Skeletal muscle tissue (tissue), 4 donors: ENCODE results near the gene L3MBTL4. TPM values are rescaled to one million over a fixed set of nuclear protein-coding genes. Genes with fewer than 3 reads are reported as not detected.

Source experiments
- H3K27ac ChIP-seq: one replicate; pipeline ENCODE4 v1.7.0; 2013; ENCODE audit warnings: mild to moderate bottlenecking, low read depth, low read length, inconsistent platforms
- H3K27me3 ChIP-seq, 3 donors: one replicate each; pipeline ENCODE4 v1.7.0; 2013; ENCODE audit warnings: low read length in 3 of 3; ENCODE audit not compliant: control insufficient read depth in 3 of 3, insufficient read depth in 3 of 3
- H3K36me3 ChIP-seq, 3 donors: one replicate each; pipeline ENCODE4 v1.7.0; 2013; ENCODE audit warnings: low read length in 3 of 3; ENCODE audit not compliant: control insufficient read depth in 3 of 3, insufficient read depth in 3 of 3
- H3K4me1 ChIP-seq, 3 donors: one replicate each; pipeline ENCODE4 v1.7.0; 2013; ENCODE audit warnings: low read length in 3 of 3, mild to moderate bottlenecking in 3 of 3; ENCODE audit not compliant: control insufficient read depth in 3 of 3, insufficient read depth in 3 of 3
- H3K4me3 ChIP-seq, 3 donors: one replicate each; pipeline ENCODE4 v1.7.0; 2013; ENCODE audit warnings: low read length in 3 of 3
- H3K9ac ChIP-seq, 3 donors: one replicate each; pipeline ENCODE4 v1.7.0; 2013; ENCODE audit warnings: low read length in 3 of 3, mild to moderate bottlenecking in 3 of 3, moderate library complexity in 2 of 3, low read depth in 1 of 3
- H3K9me3 ChIP-seq, 3 donors: one replicate each; pipeline ENCODE4 v1.7.0; 2013; ENCODE audit warnings: low read length in 3 of 3; ENCODE audit not compliant: control insufficient read depth in 3 of 3
- total RNA-seq: library from RNA; depleted of rRNA; stranded (reverse); fragments of >200 nt; gene quantifications from one replicate; pipeline ENCODE4 v1.2.3, GENCODE V29; 2014
- donor health status: Osteomylitis.

L3MBTL4 gene
- total RNA-seq, 1 donor from 2014 or later, result 5.2 TPM

DNA sequence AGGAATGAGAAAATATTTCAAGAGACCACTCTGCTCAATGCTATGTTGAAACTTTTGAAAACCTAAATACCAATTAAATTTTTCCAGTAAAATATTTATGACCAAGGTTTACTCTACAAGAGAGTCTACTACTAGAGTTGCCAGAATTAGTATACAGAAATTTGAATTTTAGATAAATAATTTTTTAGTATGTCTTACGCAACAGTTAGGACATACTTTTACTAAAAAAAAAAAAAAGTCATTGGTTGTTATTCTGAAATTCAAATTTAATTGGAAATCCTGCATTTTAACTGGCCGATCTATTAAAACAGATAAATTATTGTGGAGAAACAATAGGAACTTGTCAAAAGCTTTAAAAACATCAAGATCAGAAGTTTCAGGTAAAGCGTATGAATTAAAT lies 470.3 kb downstream of the L3MBTL4 start:
- no peaks in the 10 kb centered on the region for H3K36me3 ChIP-seq
- H3K27me3 ChIP-seq, result peaks cover 0 to 6% (median 5%) of the 10 kb centered on the region in 3 donors
- H3K27ac ChIP-seq, result no peak overlapping the region
- H3K4me1 ChIP-seq, result peaks cover 0 to 3% (median 0%) of the 10 kb centered on the region in 3 donors
- H3K9ac ChIP-seq, result no peak overlapping the region
- no peaks in the 10 kb centered on the region for H3K9me3 ChIP-seq
- H3K4me3 ChIP-seq, result no peak overlapping the region

DNA sequence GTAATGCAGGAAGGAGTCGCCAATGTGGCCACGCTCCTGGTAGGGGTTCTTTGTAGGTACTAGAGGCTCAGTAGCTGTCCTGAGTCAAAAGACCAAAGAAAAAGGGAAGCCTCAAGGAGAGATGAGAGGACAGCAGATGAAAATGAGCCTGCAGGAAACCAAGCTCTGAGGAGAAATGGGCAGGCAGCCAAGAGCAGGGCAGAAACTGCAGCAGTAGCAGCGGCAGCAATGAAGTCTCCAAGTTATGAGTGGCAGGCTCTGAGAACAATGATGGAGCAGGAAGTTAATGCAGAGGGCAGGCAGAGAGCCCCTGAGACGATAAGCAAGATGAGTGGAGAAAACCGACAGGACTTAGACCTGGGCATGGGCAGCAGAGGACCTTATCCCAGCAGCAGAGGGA lies 471.2 kb downstream of the L3MBTL4 start:
- H3K27ac ChIP-seq, result no peak overlapping the region
- peaks cover 0 to 6% (median 5%) of the 10 kb centered on the region in 3 donors for H3K27me3 ChIP-seq
- H3K9ac ChIP-seq, result no peak overlapping the region
- no peaks in the 10 kb centered on the region for H3K9me3 ChIP-seq
- H3K4me3 ChIP-seq, result no peak overlapping the region
- H3K36me3 ChIP-seq, result no peaks in the 10 kb centered on the region
- peaks cover 0 to 3% (median 0%) of the 10 kb centered on the region in 3 donors for H3K4me1 ChIP-seq

DNA sequence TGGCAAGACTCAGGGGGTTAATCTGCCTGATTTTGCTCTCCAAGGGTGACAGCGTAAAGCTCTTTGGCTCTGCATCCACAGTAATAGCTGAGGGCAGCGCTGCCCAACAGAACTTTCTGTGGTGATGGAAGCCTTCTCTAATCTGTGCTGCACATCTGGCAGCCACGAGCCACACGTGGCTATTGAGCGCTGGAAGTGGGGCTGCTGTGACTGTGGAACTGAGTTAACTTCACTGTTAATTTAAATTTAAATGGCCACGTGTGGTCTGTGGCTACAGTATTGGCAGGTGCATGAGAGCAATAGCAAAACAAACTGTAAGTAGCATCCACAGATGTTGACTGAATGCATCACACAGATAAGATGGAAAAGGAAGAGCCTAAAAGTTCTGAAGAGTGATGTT lies 472.1 kb downstream of the L3MBTL4 start:
- no peak overlapping the region for H3K27ac ChIP-seq
- H3K9ac ChIP-seq, result no peak overlapping the region
- H3K36me3 ChIP-seq, result no peaks in the 10 kb centered on the region
- no peaks in the 10 kb centered on the region for H3K9me3 ChIP-seq
- peaks cover 0 to 8% (median 6%) of the 10 kb centered on the region in 3 donors for H3K27me3 ChIP-seq
- H3K4me3 ChIP-seq, result no peak overlapping the region
- peaks cover 0 to 3% (median 0%) of the 10 kb centered on the region in 3 donors for H3K4me1 ChIP-seq

DNA sequence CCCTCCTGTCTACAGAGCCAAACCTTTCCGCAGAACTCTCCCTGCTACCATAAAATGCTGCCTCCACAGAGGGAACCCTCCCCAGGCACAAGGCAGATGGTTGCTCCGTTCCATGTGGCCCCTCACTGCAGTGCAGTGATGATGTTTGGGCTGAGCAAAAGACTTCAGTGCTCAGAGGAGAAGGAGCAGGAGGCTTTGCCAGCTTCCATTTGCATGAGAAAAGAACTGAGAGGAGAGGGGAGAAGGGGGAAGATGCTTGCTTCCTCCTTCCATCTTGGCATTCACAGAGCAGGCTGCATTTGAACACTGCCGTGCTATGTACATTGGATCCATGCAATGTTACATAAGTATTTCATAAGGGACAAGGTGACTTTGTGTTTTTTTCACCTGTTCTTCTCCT lies 472.8 kb downstream of the L3MBTL4 start:
- no peak overlapping the region for H3K27ac ChIP-seq
- H3K9ac ChIP-seq, result no peak overlapping the region
- H3K4me3 ChIP-seq, result no peak overlapping the region

DNA sequence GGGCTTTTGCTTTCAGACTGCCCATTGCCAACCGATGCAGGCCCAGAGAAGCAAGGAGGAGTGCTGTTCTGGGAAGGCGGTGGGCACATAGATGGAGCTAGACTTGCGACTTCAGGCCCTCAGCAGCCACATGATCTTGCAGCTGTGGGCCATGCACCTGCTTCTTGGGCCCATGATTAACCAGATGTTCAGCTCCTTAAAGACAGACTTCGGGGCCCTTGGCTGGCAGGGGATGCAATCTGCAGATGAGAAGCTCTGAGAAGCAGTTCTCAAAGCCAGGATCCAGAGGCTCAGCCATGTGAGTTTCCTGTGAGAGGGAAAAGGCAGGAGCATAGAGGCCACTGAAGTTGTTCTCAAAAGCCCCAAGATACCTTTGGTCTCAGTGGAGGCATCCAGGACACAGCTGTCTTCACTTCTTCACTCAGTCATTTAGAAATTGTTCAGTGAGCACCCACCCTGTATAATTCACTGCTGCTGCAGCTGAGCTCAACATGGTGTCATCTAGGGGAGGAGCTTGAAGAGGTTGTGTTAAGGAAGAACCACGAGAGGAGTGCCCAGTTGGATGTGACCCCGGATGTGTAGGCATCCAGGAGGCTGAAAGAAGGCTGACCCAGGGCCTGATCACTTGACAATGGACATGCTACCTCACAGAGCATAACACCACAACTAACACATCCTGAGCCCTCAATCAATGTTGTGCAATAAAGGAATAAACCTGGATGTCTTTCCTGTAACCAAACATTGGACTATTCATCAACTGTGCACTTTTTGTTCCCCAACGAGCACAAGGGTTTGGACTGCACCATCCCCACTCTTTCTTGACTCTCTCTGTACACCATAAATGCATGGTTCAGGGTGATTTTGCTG lies 474.7 kb downstream of the L3MBTL4 start:
- H3K4me1 ChIP-seq, result no peaks in the 10 kb centered on the region
- no peaks in the 10 kb centered on the region for H3K9me3 ChIP-seq
- H3K4me3 ChIP-seq, result no peak overlapping the region
- H3K9ac ChIP-seq, result no peak overlapping the region
- H3K27ac ChIP-seq, result no peak overlapping the region
- H3K27me3 ChIP-seq, result peaks cover 0 to 8% (median 6%) of the 10 kb centered on the region in 3 donors
- H3K36me3 ChIP-seq, result no peaks in the 10 kb centered on the region

More for the DNA sequence above, 472.8 kb downstream of the L3MBTL4 start:
- H3K9me3 ChIP-seq, result no peaks in the 10 kb centered on the region
- H3K27me3 ChIP-seq, result peaks cover 0 to 8% (median 6%) of the 10 kb centered on the region in 3 donors
- H3K4me1 ChIP-seq, result no peaks in the 10 kb centered on the region
- H3K36me3 ChIP-seq, result no peaks in the 10 kb centered on the region

DNA sequence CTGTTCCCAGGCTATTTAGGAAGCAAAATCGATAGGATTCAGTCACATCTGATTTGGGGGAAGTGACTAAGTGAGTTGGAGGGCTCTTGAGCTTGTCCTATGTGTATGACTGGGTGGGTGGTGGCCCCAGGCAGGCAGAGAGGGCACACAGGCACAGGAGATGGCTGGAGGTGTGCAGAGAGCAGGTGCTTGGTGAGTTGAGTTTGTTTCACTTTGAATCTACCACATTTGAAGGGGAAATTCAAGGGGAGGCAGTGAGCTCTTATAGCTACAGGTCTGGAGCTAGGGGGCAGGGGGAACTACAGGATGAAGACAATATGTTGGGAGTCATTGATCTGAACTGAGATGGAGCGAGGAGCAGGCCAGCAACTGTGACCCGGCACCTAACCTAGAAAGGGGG lies 476.9 kb downstream of the L3MBTL4 start:
- no peak overlapping the region for H3K9ac ChIP-seq
- no peak overlapping the region for H3K4me3 ChIP-seq
- H3K4me1 ChIP-seq, result no peaks in the 10 kb centered on the region
- no peaks in the 10 kb centered on the region for H3K36me3 ChIP-seq
- no peaks in the 10 kb centered on the region for H3K9me3 ChIP-seq
- peaks cover 0 to 3% (median 0%) of the 10 kb centered on the region in 3 donors for H3K27me3 ChIP-seq
- no peak overlapping the region for H3K27ac ChIP-seq

DNA sequence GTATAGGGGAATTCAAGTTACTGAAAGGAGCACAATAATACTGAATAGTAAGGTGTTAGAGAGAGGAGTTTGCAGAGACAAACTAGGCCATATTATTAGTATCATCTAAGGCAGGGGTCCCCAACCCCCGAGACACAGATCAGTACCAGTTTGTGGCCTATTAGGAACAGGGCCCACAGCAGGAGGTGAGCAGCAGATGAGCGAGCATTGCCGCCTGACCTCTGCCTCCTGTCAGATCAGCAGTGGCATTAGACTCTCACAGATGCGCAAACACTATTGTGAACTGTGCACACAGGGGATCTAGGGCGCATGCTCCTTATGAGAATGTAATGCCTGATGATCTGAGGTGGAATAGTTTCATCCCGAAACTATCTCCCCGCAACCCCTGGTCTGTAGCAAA lies 477.6 kb downstream of the L3MBTL4 start:
- no peak overlapping the region for H3K4me3 ChIP-seq
- no peak overlapping the region for H3K9ac ChIP-seq
- H3K36me3 ChIP-seq, result no peaks in the 10 kb centered on the region
- peaks cover 0 to 3% (median 0%) of the 10 kb centered on the region in 3 donors for H3K27me3 ChIP-seq
- no peaks in the 10 kb centered on the region for H3K4me1 ChIP-seq
- no peak overlapping the region for H3K27ac ChIP-seq
- H3K9me3 ChIP-seq, result no peaks in the 10 kb centered on the region

DNA sequence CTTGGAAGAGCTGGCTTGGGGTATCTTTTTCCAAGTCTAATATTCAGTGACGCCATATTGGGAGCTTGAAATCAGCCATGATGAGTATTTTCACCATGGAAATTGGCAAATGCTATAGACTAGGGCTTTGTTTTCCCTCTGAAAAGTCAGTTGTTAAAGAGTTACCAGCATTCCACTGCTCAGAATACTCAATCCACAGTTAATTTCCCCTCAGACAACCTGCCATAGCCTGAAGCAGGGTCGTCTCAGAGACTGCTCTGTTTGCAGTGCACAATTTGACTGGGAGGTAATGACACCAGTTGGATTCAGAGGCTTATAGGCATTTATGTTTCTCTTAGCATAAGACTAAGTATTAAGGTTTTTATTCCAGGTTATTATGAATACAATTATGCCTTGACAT lies 483.9 kb downstream of the L3MBTL4 start:
- Histone ChIP-seq H3K27me3 (no peaks in the 10 kb centered on the region), H3K4me3 (no peak overlapping the region), H3K36me3 (no peaks in the 10 kb centered on the region), H3K9ac (no peak overlapping the region), H3K4me1 (no peaks in the 10 kb centered on the region), H3K27ac (no peak overlapping the region), H3K9me3 (peaks cover 0 to 5% (median 2%) of the 10 kb centered on the region in 3 donors)

DNA sequence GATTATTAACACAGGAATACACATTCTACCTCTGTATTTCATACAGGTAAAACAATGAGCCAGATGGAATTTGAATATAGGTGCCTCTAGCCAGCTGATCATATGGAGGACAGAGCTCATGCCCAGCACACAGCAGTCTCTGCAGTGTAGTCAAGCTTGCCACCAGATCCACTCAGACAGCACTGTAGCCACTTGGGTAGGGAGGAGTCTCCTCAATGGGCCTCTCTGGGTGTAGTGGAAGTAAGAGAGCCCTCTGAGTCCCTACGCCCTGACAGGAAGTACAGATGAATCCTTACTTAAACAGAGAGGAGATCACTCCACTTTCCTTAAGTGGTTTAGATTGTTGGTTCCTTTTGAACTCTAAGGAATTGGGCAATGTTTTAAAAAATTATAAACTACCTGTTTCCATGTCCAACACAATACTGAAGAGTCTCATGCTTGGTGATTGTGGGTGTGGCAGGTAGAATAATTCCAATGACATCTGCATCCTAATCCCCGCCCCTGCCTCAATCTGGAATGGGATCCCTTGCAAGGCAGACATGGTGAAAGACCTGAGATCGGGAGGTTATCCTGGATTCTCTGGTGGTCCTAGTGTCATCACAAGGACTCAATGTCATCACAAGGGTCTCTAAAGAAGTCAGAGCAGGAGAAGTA lies 496.4 kb downstream of the L3MBTL4 start:
- no peak overlapping the region for H3K4me3 ChIP-seq
- H3K9ac ChIP-seq, result no peak overlapping the region
- H3K27me3 ChIP-seq, result peaks cover 0 to 14% (median 7%) of the 10 kb centered on the region in 3 donors
- H3K9me3 ChIP-seq, result no peaks in the 10 kb centered on the region
- no peaks in the 10 kb centered on the region for H3K4me1 ChIP-seq
- H3K36me3 ChIP-seq, result no peaks in the 10 kb centered on the region
- no peak overlapping the region for H3K27ac ChIP-seq

DNA sequence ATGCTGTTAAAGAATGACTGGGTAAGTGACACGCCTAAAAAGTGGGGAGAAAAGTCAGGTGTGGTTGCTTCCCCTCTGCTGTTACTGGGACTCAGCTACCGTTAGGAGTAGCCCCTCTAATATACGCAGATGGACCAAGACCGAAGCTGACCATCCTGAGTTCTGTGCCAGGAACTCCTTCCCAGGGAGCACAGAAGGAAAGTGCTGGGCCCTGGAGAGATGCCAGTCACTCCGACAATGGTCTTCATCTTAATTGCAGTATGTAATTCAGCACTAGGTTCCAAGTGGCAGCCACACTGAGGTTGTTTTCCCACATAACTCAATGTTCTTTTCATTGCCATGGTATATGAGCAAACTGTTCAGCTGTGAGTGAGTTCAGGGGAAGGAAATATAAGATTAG lies 499.8 kb downstream of the L3MBTL4 start:
- Histone ChIP-seq H3K36me3 (no peaks in the 10 kb centered on the region), H3K9ac (no peak overlapping the region), H3K4me3 (no peak overlapping the region), H3K27ac (no peak overlapping the region), H3K9me3 (no peaks in the 10 kb centered on the region), H3K27me3 (peaks cover 0 to 14% (median 7%) of the 10 kb centered on the region in 3 donors), H3K4me1 (no peaks in the 10 kb centered on the region)
